ENCODE results near the gene TMEM218. TPM values are rescaled to one million over a fixed set of nuclear protein-coding genes. Genes with fewer than 3 reads are reported as not detected.

TMEM218 gene
- total and polyA plus RNA-seq, 2 of the 8 experiments (the other 6 are each of a cell fraction or from before 2014, with no cell fraction given): 17.0 to 33.5 TPM

GRCh38 chr11:125111343-125112207 is at the start of gene TMEM218 (continued):
- TF ChIP-seq MAX (IDR thresholded peaks at IDR 0.05) (no peak), MAFK (IDR thresholded peaks at IDR 0.05; ENCODE audit: low read depth, low read length) (no peak), NRF1 (IDR thresholded peaks at IDR 0.05; ENCODE audit: low read depth, low read length) (no peak), EZH2 (IDR thresholded peaks at IDR 0.05; ENCODE audit: low read depth, low read length, severe bottlenecking) (no peak), GTF2F1 (IDR thresholded peaks at IDR 0.05; ENCODE audit: borderline replicate concordance, low read depth, low read length) (no peak), SUZ12 (IDR thresholded peaks at IDR 0.05; ENCODE audit: low read length) (no peak), TAF7 (optimal IDR thresholded peaks at IDR 0.05; ENCODE audit: borderline replicate concordance, low read depth, low read length) (no peak), SP2 (IDR thresholded peaks at IDR 0.05; ENCODE audit: low read length) (peak; percentile 43; the same call in 1 of the 2 replicates), RNF2 (IDR thresholded peaks at IDR 0.05; ENCODE audit: borderline replicate concordance, low read depth, low read length, missing control alignments, poor library complexity, severe bottlenecking) (no peak), CREB1 (IDR thresholded peaks at IDR 0.05) (peak; percentile 64; the same call in 1 of the 2 replicates), EP300 (IDR thresholded peaks at IDR 0.05; ENCODE audit: borderline replicate concordance in 1 of 2, low read depth in 2 of 2, low read length in 2 of 2) (no peak), GABPA (IDR thresholded peaks at IDR 0.05; ENCODE audit: borderline replicate concordance, insufficient read depth, low read length) (peak; percentile 88; the same call in 1 of the 2 replicates), TBP (IDR thresholded peaks at IDR 0.05; ENCODE audit: low read depth, low read length) (peak; percentile 39), NANOG (IDR thresholded peaks at IDR 0.05; ENCODE audit: insufficient read depth, low read depth, low read length, poor library complexity, severe bottlenecking) (no peak), POLR2A (IDR thresholded peaks at IDR 0.05; ENCODE audit: control extremely low read depth in 1 of 2, low read depth in 2 of 2, low read length in 2 of 2) (no peak), EGR1 (IDR thresholded peaks at IDR 0.05; ENCODE audit: borderline replicate concordance, low read depth, low read length) (peak; percentile 67; the same call in 1 of the 2 replicates), CHD1 (IDR thresholded peaks at IDR 0.05; ENCODE audit: low read depth, low read length) (no peak), ASH2L (IDR thresholded peaks at IDR 0.05; ENCODE audit: low read length) (no peak), BRCA1 (IDR thresholded peaks at IDR 0.05; ENCODE audit: low read depth, low read length) (no peak), TEAD4 (IDR thresholded peaks at IDR 0.05; ENCODE audit: low read depth, low read length) (peak; percentile 45; the same call in 1 of the 2 replicates), POU5F1 (IDR thresholded peaks at IDR 0.05; ENCODE audit: low read depth, low read length) (no peak), TCF12 (IDR thresholded peaks at IDR 0.05; ENCODE audit: low read depth, low read length) (no peak), USF2 (IDR thresholded peaks at IDR 0.05; ENCODE audit: low read length) (no peak)
